Measurements from ENCODE around the gene RPS6KB1.
A peak's percentile ranks its signal among the peaks of the same experiment; 100 is the strongest.
"Not testable (repeated sequence)": the region's sequence is repeated elsewhere in the genome, so short reads cannot be mapped to it uniquely, and the experiment has no call there.

RPS6KB1 gene

DNA sequence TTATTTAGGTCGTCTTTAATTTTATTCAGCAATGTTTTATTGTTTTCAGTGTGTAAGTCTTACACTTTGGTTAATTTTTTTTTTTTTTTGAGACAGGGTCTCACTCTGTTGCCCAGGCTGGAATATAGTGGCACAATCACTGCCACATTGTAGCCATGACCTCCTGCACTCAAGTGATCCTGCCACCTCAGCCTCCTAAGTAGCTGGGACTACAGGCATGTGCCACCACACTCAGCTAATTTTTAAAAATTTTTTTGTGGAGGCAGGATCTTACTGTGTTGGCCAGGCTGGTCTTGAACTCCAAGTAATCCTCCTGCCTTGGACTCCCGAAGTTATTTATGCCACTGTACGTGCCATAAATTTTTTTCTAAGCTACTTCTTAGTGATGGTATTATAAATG lies 14.5 kb downstream of the RPS6KB1 start:
- ATAC-seq (ENCODE audit: low read depth), result no peak
- no peak overlapping the region for H3K27ac ChIP-seq (ENCODE audit: poor library complexity, severe bottlenecking)
- H3K4me1 ChIP-seq (ENCODE audit: insufficient read depth, poor library complexity, severe bottlenecking), result no peaks in the 10 kb centered on the region
- no peak for DNase-seq (ENCODE audit: low spot score)
- H3K9me3 ChIP-seq (ENCODE audit: severe bottlenecking), result no peaks in the 10 kb centered on the region
- H3K27me3 ChIP-seq (ENCODE audit: insufficient read depth, poor library complexity, severe bottlenecking), result no peaks in the 10 kb centered on the region
- no peak overlapping the region for H3K4me3 ChIP-seq (ENCODE audit: severe bottlenecking)
- TF ChIP-seq, protein P1, sequence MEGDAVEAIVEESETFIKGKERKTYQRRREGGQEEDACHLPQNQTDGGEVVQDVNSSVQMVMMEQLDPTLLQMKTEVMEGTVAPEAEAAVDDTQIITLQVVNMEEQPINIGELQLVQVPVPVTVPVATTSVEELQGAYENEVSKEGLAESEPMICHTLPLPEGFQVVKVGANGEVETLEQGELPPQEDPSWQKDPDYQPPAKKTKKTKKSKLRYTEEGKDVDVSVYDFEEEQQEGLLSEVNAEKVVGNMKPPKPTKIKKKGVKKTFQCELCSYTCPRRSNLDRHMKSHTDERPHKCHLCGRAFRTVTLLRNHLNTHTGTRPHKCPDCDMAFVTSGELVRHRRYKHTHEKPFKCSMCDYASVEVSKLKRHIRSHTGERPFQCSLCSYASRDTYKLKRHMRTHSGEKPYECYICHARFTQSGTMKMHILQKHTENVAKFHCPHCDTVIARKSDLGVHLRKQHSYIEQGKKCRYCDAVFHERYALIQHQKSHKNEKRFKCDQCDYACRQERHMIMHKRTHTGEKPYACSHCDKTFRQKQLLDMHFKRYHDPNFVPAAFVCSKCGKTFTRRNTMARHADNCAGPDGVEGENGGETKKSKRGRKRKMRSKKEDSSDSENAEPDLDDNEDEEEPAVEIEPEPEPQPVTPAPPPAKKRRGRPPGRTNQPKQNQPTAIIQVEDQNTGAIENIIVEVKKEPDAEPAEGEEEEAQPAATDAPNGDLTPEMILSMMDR (IDR thresholded peaks at IDR 0.05; ENCODE audit: poor library complexity, severe bottlenecking), result no peak
- peaks cover 39% of the 10 kb centered on the region for H3K36me3 ChIP-seq (ENCODE audit: low read depth)

DNA sequence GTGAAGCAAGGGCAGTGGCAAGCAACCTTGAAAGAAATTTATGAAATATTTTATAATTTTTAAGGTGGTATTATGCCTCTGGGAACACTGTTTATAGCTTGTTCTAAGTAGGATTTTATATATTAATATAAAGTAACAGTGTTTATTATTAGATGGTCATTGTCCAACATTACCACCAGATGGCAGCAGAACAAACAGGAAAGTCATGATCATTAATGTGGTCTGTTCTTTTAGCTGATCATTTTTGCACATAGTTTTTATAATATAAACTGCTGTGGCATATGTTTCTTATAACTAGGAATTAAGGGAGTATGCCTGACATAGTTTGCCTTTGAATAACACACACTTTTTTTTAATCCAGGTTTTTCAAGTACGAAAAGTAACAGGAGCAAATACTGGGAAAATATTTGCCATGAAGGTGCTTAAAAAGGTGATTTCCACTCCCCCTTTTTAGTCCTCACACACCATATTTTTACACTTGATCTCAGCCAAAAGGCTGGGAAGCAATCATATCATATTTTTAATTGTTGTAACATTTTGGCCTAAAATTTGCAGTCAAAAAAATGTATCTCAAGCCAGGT lies 21.4 kb downstream of the RPS6KB1 start:
- H3K27ac ChIP-seq (ENCODE audit: poor library complexity, severe bottlenecking), result no peak overlapping the region
- peaks cover 3% of the 10 kb centered on the region for H3K4me1 ChIP-seq (ENCODE audit: insufficient read depth, poor library complexity, severe bottlenecking)
- H3K36me3 ChIP-seq (ENCODE audit: low read depth), result peaks cover 92% of the 10 kb centered on the region
- ATAC-seq (ENCODE audit: low read depth) (no peak), DNase-seq (ENCODE audit: low spot score) (no peak)
- TF ChIP-seq, protein P1 (IDR thresholded peaks at IDR 0.05; ENCODE audit: poor library complexity, severe bottlenecking), result peak; percentile 91
- no peaks in the 10 kb centered on the region for H3K27me3 ChIP-seq (ENCODE audit: insufficient read depth, poor library complexity, severe bottlenecking)
- no peak overlapping the region for H3K4me3 ChIP-seq (ENCODE audit: severe bottlenecking)
- no peaks in the 10 kb centered on the region for H3K9me3 ChIP-seq (ENCODE audit: severe bottlenecking)

DNA sequence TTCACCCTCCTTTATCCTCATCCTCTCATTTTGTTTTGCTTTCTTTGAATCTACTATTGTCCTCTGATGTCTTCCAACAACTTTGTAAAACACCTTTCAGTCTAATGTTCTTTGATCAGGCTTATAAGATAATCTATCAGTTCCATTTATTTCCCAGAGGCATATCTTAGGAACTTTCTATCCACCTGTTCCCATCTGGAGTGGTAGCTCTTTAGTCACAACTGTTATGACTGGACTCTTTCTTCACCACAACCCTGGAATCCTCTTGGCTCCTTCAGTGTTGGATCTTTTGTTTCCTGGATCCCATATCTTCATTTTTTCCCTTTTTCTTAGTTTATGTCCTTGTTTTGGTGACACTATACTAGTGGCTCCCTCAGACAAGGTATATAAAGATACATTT lies 23.5 kb downstream of the RPS6KB1 start:
- H3K36me3 ChIP-seq (ENCODE audit: low read depth), result peaks cover 94% of the 10 kb centered on the region
- no peaks in the 10 kb centered on the region for H3K27me3 ChIP-seq (ENCODE audit: insufficient read depth, poor library complexity, severe bottlenecking)
- DNase-seq (ENCODE audit: low spot score), result no peak
- H3K9me3 ChIP-seq (ENCODE audit: severe bottlenecking), result no peaks in the 10 kb centered on the region
- peaks cover 3% of the 10 kb centered on the region for H3K4me1 ChIP-seq (ENCODE audit: insufficient read depth, poor library complexity, severe bottlenecking)
- no peak overlapping the region for H3K4me3 ChIP-seq (ENCODE audit: severe bottlenecking)
- TF ChIP-seq, protein P1 (IDR thresholded peaks at IDR 0.05; ENCODE audit: poor library complexity, severe bottlenecking), result no peak
- no peak for ATAC-seq (ENCODE audit: low read depth)
- no peak overlapping the region for H3K27ac ChIP-seq (ENCODE audit: poor library complexity, severe bottlenecking)

DNA sequence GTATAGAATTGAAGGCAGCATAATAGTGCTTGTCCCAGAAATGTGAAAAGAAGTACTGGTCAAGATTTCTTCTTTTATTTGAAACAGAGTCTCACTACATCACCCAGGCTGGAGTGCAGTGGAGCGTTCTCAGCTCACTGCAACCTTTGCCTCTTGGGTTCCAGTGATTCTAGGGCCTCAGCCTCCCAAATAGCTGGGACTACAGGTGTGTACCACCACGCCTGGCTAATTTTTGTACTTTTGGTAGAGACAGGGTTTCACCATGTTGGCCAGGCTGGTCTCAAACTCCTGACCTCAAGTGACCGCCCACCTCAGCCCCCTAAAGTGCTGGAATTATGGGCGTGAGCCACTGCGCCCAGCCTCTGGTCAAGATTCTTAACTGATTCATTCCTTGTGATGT lies 27.7 kb downstream of the RPS6KB1 start:
- H3K4me3 ChIP-seq (ENCODE audit: severe bottlenecking); H3K27ac ChIP-seq (ENCODE audit: poor library complexity, severe bottlenecking); ATAC-seq (ENCODE audit: low read depth); H3K9me3 ChIP-seq (ENCODE audit: severe bottlenecking); DNase-seq (ENCODE audit: low spot score); H3K4me1 ChIP-seq (ENCODE audit: insufficient read depth, poor library complexity, severe bottlenecking); H3K27me3 ChIP-seq (ENCODE audit: insufficient read depth, poor library complexity, severe bottlenecking): not testable (repeated sequence)
- peaks cover 82% of the 10 kb centered on the region for H3K36me3 ChIP-seq (ENCODE audit: low read depth)

DNA sequence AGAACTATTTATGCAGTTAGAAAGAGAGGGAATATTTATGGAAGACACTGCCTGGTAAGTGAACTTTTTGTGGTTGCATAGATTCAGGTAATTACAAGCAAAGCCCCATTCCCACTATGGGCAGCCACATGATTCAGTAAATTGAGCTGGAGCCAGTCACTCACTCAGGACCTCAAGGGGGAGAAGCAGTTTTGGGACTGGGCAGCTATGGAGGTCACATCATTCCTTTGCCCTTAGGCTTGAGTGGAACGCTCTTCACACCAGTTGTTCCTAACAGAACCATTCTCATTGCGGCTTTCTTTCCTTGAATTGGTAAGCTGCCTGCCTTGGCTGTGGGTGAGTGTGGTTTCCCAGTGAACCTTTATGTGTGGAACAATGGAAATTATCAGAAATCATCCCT lies 37.2 kb downstream of the RPS6KB1 start:
- peaks cover 79% of the 10 kb centered on the region for H3K36me3 ChIP-seq (ENCODE audit: low read depth)
- H3K27ac ChIP-seq (ENCODE audit: poor library complexity, severe bottlenecking); ATAC-seq (ENCODE audit: low read depth); H3K27me3 ChIP-seq (ENCODE audit: insufficient read depth, poor library complexity, severe bottlenecking); H3K4me3 ChIP-seq (ENCODE audit: severe bottlenecking); H3K4me1 ChIP-seq (ENCODE audit: insufficient read depth, poor library complexity, severe bottlenecking); H3K9me3 ChIP-seq (ENCODE audit: severe bottlenecking); DNase-seq (ENCODE audit: low spot score): not testable (repeated sequence)

DNA sequence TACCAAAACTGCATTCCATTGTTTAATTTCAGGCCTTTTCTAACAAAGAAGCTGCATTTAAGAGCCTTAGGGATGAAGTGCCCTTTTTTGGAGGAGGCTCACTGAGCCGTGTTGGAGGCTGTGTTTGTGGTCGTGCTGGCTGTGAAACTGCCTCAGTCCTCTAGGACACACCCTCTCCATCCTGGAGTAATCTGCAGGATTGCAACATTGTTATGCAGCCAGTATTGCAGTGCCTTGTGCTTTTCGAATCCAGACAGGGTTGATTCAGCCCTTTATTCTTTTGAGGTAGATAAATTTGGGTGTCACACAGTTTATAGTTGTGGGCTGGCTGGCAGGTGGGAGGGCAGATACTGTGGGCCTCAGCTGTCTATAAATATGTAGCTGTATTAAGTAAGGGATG lies 37.8 kb downstream of the RPS6KB1 start:
- not testable (repeated sequence) for DNase-seq (ENCODE audit: low spot score); H3K9me3 ChIP-seq (ENCODE audit: severe bottlenecking); H3K4me3 ChIP-seq (ENCODE audit: severe bottlenecking); H3K4me1 ChIP-seq (ENCODE audit: insufficient read depth, poor library complexity, severe bottlenecking); H3K27me3 ChIP-seq (ENCODE audit: insufficient read depth, poor library complexity, severe bottlenecking); H3K27ac ChIP-seq (ENCODE audit: poor library complexity, severe bottlenecking)
- ATAC-seq (ENCODE audit: low read depth), result peak; percentile 65
- H3K36me3 ChIP-seq (ENCODE audit: low read depth), result peaks cover 81% of the 10 kb centered on the region

DNA sequence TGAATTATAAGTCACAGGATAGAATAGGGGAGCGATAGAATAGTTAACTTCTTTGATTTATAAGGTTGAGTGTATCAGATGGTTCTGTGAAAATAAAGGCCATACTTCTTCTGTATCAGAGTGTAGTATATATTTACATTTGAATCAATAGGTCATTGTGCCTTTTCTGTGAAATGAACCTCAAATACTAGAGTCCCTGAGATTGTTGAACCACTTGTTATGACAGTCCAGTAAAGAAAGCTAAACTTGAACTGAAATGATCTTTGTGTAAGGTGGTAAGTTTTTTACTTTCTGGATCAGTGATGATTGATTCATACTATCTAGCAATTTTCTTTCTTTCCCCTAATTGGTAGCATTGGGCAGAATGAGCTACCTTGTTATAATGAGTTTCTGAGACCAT lies 40.4 kb downstream of the RPS6KB1 start:
- H3K36me3 ChIP-seq (ENCODE audit: low read depth), result peaks cover 78% of the 10 kb centered on the region
- not testable (repeated sequence) for H3K27ac ChIP-seq (ENCODE audit: poor library complexity, severe bottlenecking); H3K27me3 ChIP-seq (ENCODE audit: insufficient read depth, poor library complexity, severe bottlenecking); H3K4me3 ChIP-seq (ENCODE audit: severe bottlenecking); DNase-seq (ENCODE audit: low spot score); ATAC-seq (ENCODE audit: low read depth); H3K9me3 ChIP-seq (ENCODE audit: severe bottlenecking); H3K4me1 ChIP-seq (ENCODE audit: insufficient read depth, poor library complexity, severe bottlenecking)

DNA sequence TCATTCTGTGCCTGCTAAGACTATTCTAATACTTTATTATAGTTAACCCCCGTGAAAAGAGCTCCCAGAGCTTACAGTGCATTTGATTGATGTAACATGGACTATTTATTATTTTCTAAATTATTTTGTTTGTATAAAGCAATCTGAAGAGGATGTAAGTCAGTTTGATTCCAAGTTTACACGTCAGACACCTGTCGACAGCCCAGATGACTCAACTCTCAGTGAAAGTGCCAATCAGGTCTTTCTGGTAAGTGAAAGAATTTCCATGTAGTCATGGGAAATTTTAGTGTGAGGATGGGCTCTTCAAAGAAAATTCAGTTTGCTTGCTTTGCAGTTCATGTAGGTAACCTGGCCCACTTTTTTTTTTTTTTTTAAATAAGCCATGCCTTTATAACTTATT lies 47.8 kb downstream of the RPS6KB1 start:
- not testable (repeated sequence) for H3K27me3 ChIP-seq (ENCODE audit: insufficient read depth, poor library complexity, severe bottlenecking); H3K4me3 ChIP-seq (ENCODE audit: severe bottlenecking); H3K9me3 ChIP-seq (ENCODE audit: severe bottlenecking); ATAC-seq (ENCODE audit: low read depth); DNase-seq (ENCODE audit: low spot score); H3K4me1 ChIP-seq (ENCODE audit: insufficient read depth, poor library complexity, severe bottlenecking); H3K27ac ChIP-seq (ENCODE audit: poor library complexity, severe bottlenecking)
- peaks cover 69% of the 10 kb centered on the region for H3K36me3 ChIP-seq (ENCODE audit: low read depth)
